ENCODE results near the gene TENT5C. TPM values are rescaled to one million over a fixed set of nuclear protein-coding genes. Genes with fewer than 3 reads are reported as not detected.

Gene TENT5C
- total RNA-seq, 1 experiment from 2014 or later = 1.1 TPM

GRCh38 chr1:117656202-117656641 lies 50.4 kb downstream of the TENT5C start:
- DNase-seq (ENCODE audit: low spot score) = no peak

GRCh38 chr1:117657031-117657430 lies 51.2 kb downstream of the TENT5C start:
- DNase-seq (ENCODE audit: low spot score) = peak; percentile 79

- no peak for DNase-seq (ENCODE audit: low spot score)
Observed at GRCh38 chr1:117657949-117658660, 52.3 kb downstream of the TENT5C start.

- no peak for DNase-seq (ENCODE audit: low spot score)
Observed at GRCh38 chr1:117658676-117659075, 52.8 kb downstream of the TENT5C start.

- DNase-seq (ENCODE audit: low spot score) = no peak
Observed at GRCh38 chr1:117659550-117660270, 53.9 kb downstream of the TENT5C start.

GRCh38 chr1:117660271-117660965 lies 54.6 kb downstream of the TENT5C start:
- DNase-seq (ENCODE audit: low spot score) = no peak

- DNase-seq (ENCODE audit: low spot score) = no peak
Observed at GRCh38 chr1:117661027-117661426, 55.2 kb downstream of the TENT5C start.

GRCh38 chr1:117662667-117663066 lies 56.8 kb downstream of the TENT5C start:
- no peak for DNase-seq (ENCODE audit: low spot score)

GRCh38 chr1:117663156-117663902 lies 57.5 kb downstream of the TENT5C start:
- no peak for DNase-seq (ENCODE audit: low spot score)

GRCh38 chr1:117664314-117664713 lies 58.5 kb downstream of the TENT5C start:
- DNase-seq (ENCODE audit: low spot score) = no peak

- no peak for DNase-seq (ENCODE audit: low spot score)
Observed at GRCh38 chr1:117665556-117666270, 59.9 kb downstream of the TENT5C start.

GRCh38 chr1:117669572-117669971 lies 63.7 kb downstream of the TENT5C start:
- no peak for DNase-seq (ENCODE audit: low spot score)

GRCh38 chr1:117670976-117671780 lies 65.3 kb downstream of the TENT5C start:
- no peak for DNase-seq (ENCODE audit: low spot score)

- DNase-seq (ENCODE audit: low spot score) = no peak
Observed at GRCh38 chr1:117671781-117672501, 66.1 kb downstream of the TENT5C start.

GRCh38 chr1:117672756-117673155 lies 66.9 kb downstream of the TENT5C start:
- DNase-seq (ENCODE audit: low spot score) = no peak

- no peak for DNase-seq (ENCODE audit: low spot score)
Observed at GRCh38 chr1:117673405-117673804, 67.6 kb downstream of the TENT5C start.

- no peak for DNase-seq (ENCODE audit: low spot score)
Observed at GRCh38 chr1:117674521-117675400, 68.9 kb downstream of the TENT5C start.

- no peak for DNase-seq (ENCODE audit: low spot score)
Observed at GRCh38 chr1:117675907-117676430, 70.1 kb downstream of the TENT5C start.
